ENCODE results near the gene EFNA4.
A peak's percentile ranks its signal among the peaks of the same experiment; 100 is the strongest.
"Not testable (repeated sequence)": the region's sequence is repeated elsewhere in the genome, so short reads cannot be mapped to it uniquely, and the experiment has no call there.

The EFNA4 gene

GRCh38 chr1:155091071-155092051 is 27.8 kb downstream of the EFNA4 start:
- DNase-seq, result peak; percentile 76

- no peak for DNase-seq
These were observed 28.6 kb downstream of the EFNA4 start for GRCh38 chr1:155092131-155092530.

- no peak for DNase-seq
These were observed 29.1 kb downstream of the EFNA4 start for GRCh38 chr1:155092641-155093040.

- DNase-seq, result peak; percentile 59
These were observed 30.5 kb downstream of the EFNA4 start for GRCh38 chr1:155093911-155094621.

- no peak for DNase-seq
These were observed 31.0 kb downstream of the EFNA4 start for GRCh38 chr1:155094622-155094948.

GRCh38 chr1:155099331-155099730 is 35.8 kb downstream of the EFNA4 start:
- no peak for DNase-seq

- no peak for DNase-seq
These were observed 39.8 kb downstream of the EFNA4 start for GRCh38 chr1:155103325-155103724.

- no peak for DNase-seq
These were observed 41.3 kb downstream of the EFNA4 start for GRCh38 chr1:155104605-155105534.

GRCh38 chr1:155105604-155106011 is 42.1 kb downstream of the EFNA4 start:
- DNase-seq, result no peak

GRCh38 chr1:155106862-155107261 is 43.3 kb downstream of the EFNA4 start:
- peak; percentile 22 for DNase-seq

- no peak for DNase-seq
These were observed 44.0 kb downstream of the EFNA4 start for GRCh38 chr1:155107309-155108264.

GRCh38 chr1:155108296-155108695 is 44.8 kb downstream of the EFNA4 start:
- no peak for DNase-seq

GRCh38 chr1:155110381-155110780 is 46.8 kb downstream of the EFNA4 start:
- peak; percentile 18 for DNase-seq

- DNase-seq, result no peak
These were observed 47.3 kb downstream of the EFNA4 start for GRCh38 chr1:155110826-155111225.

GRCh38 chr1:155113450-155113980 is 50.0 kb downstream of the EFNA4 start:
- no peak for DNase-seq

GRCh38 chr1:155116113-155116764 is 52.7 kb downstream of the EFNA4 start:
- no peak for DNase-seq

GRCh38 chr1:155117610-155118009 is 54.1 kb downstream of the EFNA4 start:
- DNase-seq, result peak; percentile 78

- DNase-seq, result not testable (repeated sequence)
These were observed 54.5 kb downstream of the EFNA4 start for GRCh38 chr1:155118090-155118489.
